ENCODE results near the gene RBM33. TPM values are rescaled to one million over a fixed set of nuclear protein-coding genes. Genes with fewer than 3 reads are reported as not detected.

The RBM33 gene
- polyA plus RNA-seq, 2 of the 4 experiments (the other 2 are of a cell fraction): 21.7 to 21.9 TPM

DNA sequence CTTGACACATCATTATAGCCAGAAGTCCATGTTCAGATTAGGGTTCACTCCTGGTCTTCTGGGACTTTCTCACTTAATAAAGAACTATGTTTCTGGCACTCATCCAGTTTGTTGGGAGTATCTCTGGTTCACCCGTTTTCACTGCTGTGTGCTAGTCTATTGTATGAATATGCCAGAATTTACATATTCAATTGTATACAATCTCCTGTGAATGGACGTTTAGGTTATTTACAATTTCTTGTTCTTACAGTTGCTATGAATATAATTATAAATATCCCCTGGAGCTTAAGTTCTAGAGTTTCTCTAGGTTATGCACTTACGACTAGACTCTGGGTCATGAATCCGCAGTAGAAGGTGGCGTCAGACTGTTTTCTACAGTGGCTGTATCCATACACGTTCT is 20.0 kb upstream of the RBM33 start (continued):
- TF ChIP-seq HOXB5 (CRISPR knock-in tag; IDR thresholded peaks at IDR 0.05): no peak
- TF ChIP-seq FOSB (CRISPR knock-in tag; IDR thresholded peaks at IDR 0.05): no peak
- TF ChIP-seq, protein P1, sequence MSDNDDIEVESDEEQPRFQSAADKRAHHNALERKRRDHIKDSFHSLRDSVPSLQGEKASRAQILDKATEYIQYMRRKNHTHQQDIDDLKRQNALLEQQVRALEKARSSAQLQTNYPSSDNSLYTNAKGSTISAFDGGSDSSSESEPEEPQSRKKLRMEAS (IDR thresholded peaks at IDR 0.05): no peak

DNA sequence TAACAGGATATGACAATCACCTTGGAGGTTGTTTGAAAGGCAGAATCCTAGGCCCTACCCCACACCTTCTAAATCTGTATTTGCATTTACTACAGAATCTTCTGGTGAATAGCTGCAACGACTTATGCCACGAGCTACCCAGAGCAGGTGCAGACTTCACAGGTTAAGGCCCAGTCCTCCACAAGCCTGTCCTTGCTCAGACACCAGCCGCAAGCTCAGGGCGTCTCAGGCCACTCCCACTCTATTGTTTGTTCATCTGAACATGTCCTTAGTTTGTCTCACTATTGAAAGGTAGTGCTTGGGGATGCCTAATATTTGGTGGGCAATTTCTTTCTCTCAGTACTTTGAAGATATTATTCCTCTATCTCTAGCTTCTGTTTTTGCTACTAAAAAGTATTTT is 18.9 kb upstream of the RBM33 start:
- H3K4me3 ChIP-seq: no peak overlapping the region
- ChIA-PET CTCF (interaction anchor here (1.1 to 1.9 kb wide), 2 partner anchors 27 to 143 kb away, joined by 5 to 9 read pairs; no protein-coding TSS in a partner anchor), POLR2A (no interaction called here)
- FAIRE-seq (no peak), ATAC-seq (no peak), DNase-seq (ENCODE audit: low read depth in 1 of 2, low spot score in 1 of 2) (no peak)
- WGBS (ENCODE audit: missing lambda C conversion rate): 57% methylated on average over 4 of the region's 4 CpGs
- H3K9me3 ChIP-seq: peaks cover 10% of the 10 kb centered on the region
- TF ChIP-seq KDM5A (IDR thresholded peaks at IDR 0.05) (no peak), FOSB (CRISPR knock-in tag; IDR thresholded peaks at IDR 0.05) (no peak), MAZ (IDR thresholded peaks at IDR 0.05; ENCODE audit: borderline replicate concordance, low read depth, low read length) (no peak), HDAC2 (IDR thresholded peaks at IDR 0.05) (no peak), PHF8 (IDR thresholded peaks at IDR 0.05; ENCODE audit: borderline replicate concordance, low read depth) (no peak), MYC (IDR thresholded peaks at IDR 0.05; ENCODE audit: borderline replicate concordance, low read length) (no peak), CBX8 (IDR thresholded peaks at IDR 0.05) (no peak)
- TF ChIP-seq, protein P2, sequence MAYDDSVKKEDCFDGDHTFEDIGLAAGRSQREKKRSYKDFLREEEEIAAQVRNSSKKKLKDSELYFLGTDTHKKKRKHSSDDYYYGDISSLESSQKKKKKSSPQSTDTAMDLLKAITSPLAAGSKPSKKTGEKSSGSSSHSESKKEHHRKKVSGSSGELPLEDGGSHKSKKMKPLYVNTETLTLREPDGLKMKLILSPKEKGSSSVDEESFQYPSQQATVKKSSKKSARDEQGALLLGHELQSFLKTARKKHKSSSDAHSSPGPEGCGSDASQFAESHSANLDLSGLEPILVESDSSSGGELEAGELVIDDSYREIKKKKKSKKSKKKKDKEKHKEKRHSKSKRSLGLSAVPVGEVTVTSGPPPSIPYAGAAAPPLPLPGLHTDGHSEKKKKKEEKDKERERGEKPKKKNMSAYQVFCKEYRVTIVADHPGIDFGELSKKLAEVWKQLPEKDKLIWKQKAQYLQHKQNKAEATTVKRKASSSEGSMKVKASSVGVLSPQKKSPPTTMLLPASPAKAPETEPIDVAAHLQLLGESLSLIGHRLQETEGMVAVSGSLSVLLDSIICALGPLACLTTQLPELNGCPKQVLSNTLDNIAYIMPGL (CRISPR knock-in tag; IDR thresholded peaks at IDR 0.05; ENCODE audit: borderline replicate concordance): no peak
- H3K4me2 ChIP-seq: no peak overlapping the region
- peaks cover 7% of the 10 kb centered on the region; the same call in 1 of the 3 replicates for H3K4me1 ChIP-seq
- H3K27ac ChIP-seq: no peak overlapping the region

DNA sequence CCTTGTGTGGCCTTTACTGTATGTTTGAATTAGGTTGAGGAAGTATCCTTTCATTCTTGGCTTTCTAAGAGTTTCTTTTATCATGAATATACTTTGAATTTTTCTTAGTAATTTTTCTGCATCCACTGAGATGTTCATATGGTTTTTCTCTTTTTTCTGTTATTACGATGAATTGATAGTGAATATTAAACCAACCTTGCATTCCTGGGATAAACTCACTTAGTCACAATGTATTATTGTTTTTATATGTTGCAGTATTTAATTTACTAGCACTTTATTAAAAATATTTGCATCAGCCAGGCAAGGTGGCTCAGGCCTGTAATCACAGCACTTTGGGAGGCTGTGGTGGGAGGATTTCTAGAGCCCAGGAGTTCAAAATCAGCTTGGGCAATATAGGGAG is 15.3 kb upstream of the RBM33 start:
- 87% methylated on average over 1 of the region's 1 CpG for WGBS (ENCODE audit: missing lambda C conversion rate)
- DNase-seq (ENCODE audit: low read depth in 1 of 2, low spot score in 1 of 2) (no peak), ATAC-seq (no peak)

DNA sequence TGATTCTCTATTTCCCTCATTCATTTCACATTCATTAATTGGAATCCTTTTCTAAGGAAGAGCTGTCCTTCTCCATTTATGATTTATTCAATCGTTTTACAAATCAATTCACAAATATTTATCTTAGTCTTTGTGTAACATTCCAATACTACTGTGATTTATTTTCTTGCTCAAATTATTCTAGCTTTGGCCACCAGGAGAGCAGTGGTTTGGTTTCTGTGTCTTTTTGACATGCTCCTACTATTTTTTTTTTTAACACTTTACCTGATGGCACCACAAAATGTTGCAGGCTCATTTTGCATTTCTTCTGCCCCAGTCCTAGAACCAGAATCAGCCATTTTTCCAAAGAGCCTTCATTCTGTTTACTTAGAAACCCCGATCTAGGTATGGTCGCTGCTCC is 13.3 kb upstream of the RBM33 start:
- FAIRE-seq (no peak), DNase-seq (ENCODE audit: low read depth in 1 of 2, low spot score in 1 of 2) (no peak), ATAC-seq (no peak)
- no peaks in the 10 kb centered on the region for H3K4me1 ChIP-seq
- ChIA-PET CTCF (interaction anchor here (1.2 to 1.5 kb wide), 3 partner anchors 8 to 104 kb away, joined by 3 to 4 read pairs (median 4); no protein-coding TSS in a partner anchor), POLR2A (interaction anchor here (1.3 kb wide), 1 partner anchor 13 kb away, joined by 8 read pairs; the partner anchor contains the start of gene RBM33)
- TF ChIP-seq MAFK (IDR thresholded peaks at IDR 0.05; ENCODE audit: partially characterized antibody) (no peak), MAZ (IDR thresholded peaks at IDR 0.05; ENCODE audit: borderline replicate concordance, low read depth, low read length) (no peak), CHD4 (IDR thresholded peaks at IDR 0.05; ENCODE audit: borderline replicate concordance) (no peak), JUN (IDR thresholded peaks at IDR 0.05) (no peak), ZFP36 (IDR thresholded peaks at IDR 0.05; ENCODE audit: borderline replicate concordance, partially characterized antibody) (no peak), FOSB (CRISPR knock-in tag; IDR thresholded peaks at IDR 0.05) (no peak), GATA3 (IDR thresholded peaks at IDR 0.05; ENCODE audit: borderline replicate concordance) (no peak), FOXS1 (CRISPR knock-in tag; IDR thresholded peaks at IDR 0.05) (no peak), TP53 (CRISPR knock-in tag; IDR thresholded peaks at IDR 0.05) (no peak), JUNB (IDR thresholded peaks at IDR 0.05) (no peak), CHD2 (IDR thresholded peaks at IDR 0.05; ENCODE audit: low read length, partially characterized antibody) (no peak)
- 47% methylated on average over 3 of the region's 3 CpGs for WGBS (ENCODE audit: missing lambda C conversion rate)
- no peak overlapping the region for H3K4me3 ChIP-seq
- peaks cover 26% of the 10 kb centered on the region for H3K9me3 ChIP-seq
- no peak overlapping the region for H3K4me2 ChIP-seq
- H3K27ac ChIP-seq: no peak overlapping the region

More for the DNA sequence above, 15.3 kb upstream of the RBM33 start:
- CTCF ChIA-PET: interaction anchor here (1.6 kb wide), 1 partner anchor 30 kb away, joined by 5 read pairs; no protein-coding TSS in a partner anchor
- no peak overlapping the region for H3K4me3 ChIP-seq
- peaks cover 10% of the 10 kb centered on the region for H3K9me3 ChIP-seq
- no peaks in the 10 kb centered on the region for H3K4me1 ChIP-seq
- TF ChIP-seq ZNF302 (CRISPR knock-in tag; IDR thresholded peaks at IDR 0.05): no peak
- no peak for TF ChIP-seq ESRRA (IDR thresholded peaks at IDR 0.05; ENCODE audit: borderline replicate concordance, low read length)
- no peak for TF ChIP-seq JUNB (IDR thresholded peaks at IDR 0.05)
- TF ChIP-seq EP300 (IDR thresholded peaks at IDR 0.05): no peak
- TF ChIP-seq MYC (IDR thresholded peaks at IDR 0.05; ENCODE audit: borderline replicate concordance, low read length): no peak
- no peak for TF ChIP-seq RARB (CRISPR knock-in tag; IDR thresholded peaks at IDR 0.05)
- no peak for TF ChIP-seq PHF8 (IDR thresholded peaks at IDR 0.05; ENCODE audit: borderline replicate concordance, low read depth)
- no peak for TF ChIP-seq GATA3 (IDR thresholded peaks at IDR 0.05; ENCODE audit: borderline replicate concordance)
- FAIRE-seq: no peak
- no peak overlapping the region for H3K4me2 ChIP-seq
- H3K27ac ChIP-seq: no peak overlapping the region
- POLR2A ChIA-PET: interaction anchor here (1.0 kb wide), 1 partner anchor 15 kb away, joined by 3 read pairs; no protein-coding TSS in a partner anchor

Data from A549 (cell line).